Measurements from ENCODE around the gene TUB.

Gene TUB, protein sequence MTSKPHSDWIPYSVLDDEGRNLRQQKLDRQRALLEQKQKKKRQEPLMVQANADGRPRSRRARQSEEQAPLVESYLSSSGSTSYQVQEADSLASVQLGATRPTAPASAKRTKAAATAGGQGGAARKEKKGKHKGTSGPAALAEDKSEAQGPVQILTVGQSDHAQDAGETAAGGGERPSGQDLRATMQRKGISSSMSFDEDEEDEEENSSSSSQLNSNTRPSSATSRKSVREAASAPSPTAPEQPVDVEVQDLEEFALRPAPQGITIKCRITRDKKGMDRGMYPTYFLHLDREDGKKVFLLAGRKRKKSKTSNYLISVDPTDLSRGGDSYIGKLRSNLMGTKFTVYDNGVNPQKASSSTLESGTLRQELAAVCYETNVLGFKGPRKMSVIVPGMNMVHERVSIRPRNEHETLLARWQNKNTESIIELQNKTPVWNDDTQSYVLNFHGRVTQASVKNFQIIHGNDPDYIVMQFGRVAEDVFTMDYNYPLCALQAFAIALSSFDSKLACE

DNA sequence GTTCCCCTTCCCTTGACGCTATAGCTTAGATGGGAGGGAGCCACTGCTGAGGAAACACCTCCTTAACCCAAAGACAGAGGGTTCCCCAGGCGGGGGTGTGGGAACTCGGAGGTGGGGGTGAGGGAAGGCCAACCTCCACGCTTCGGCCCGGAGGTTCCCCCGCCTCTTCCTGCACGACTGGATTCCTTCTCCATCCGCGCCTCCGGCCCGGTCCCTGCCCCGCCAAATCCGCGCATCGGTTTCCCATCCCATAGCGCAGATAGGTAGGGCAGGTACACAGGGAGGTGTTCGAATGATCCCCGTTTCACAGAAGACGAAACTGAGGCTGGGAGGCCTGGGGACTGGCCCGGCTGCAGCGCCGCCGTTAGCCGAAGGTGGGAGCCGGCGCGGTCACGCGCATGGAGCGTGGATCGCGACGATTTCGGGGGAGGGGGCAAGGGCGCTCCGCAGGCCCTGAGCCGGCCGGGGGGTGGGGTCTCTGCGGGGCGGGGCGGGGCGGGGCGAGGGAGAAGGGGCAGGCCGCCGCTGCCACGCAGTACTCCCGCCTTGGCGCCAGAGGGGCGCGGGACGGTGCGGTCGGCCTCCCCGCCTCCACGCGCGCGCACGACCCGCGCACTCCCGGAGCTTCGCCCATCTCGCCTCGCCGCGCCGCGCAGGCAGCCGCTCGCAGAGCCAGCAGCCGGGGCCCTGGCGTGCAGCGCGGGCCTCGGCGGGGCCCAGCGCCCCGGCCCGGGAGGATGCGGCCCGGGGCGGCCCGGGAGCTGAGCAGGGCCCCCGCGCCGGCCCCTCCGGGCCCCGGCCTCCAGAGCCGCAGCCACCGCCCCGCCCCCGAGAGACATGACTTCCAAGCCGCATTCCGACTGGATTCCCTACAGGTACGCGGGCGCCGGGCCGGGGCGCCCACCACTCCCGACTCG lies at the start of gene TUB:
TUB (plus strand) TSS at position 538 of the 917 bp plus-strand sequence; CDS start at position 838, 300 bp downstream.
- DNase-seq (ENCODE audit: low read depth, low spot score): no peak

- no peak for DNase-seq (ENCODE audit: low read depth, low spot score)
Measured at GRCh38 chr11:8031248-8032115, 49.5 kb upstream of the TUB start.

DNA sequence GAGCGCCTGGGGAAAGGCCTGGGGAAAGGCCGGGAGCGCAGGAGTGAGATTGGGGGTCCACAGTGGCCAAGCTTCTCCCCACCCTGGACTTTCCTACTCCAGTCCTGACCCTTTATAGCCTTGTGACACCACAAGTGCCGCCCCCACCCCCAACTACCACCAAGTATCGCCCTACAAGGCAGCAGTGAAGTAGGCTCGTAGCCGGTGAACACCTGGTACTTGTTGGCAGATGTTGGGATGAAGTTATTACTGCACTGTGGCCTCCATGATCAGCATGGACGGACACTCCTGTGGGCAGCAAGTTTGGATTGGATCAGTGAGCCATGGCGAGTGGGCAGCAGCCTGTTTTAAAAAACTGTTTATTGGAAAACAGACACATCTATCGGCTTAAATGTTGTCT lies 48.9 kb upstream of the TUB start:
- DNase-seq (ENCODE audit: low read depth, low spot score): no peak

GRCh38 chr11:8032576-8033304 lies 48.3 kb upstream of the TUB start:
- DNase-seq (ENCODE audit: low read depth, low spot score): no peak

DNA sequence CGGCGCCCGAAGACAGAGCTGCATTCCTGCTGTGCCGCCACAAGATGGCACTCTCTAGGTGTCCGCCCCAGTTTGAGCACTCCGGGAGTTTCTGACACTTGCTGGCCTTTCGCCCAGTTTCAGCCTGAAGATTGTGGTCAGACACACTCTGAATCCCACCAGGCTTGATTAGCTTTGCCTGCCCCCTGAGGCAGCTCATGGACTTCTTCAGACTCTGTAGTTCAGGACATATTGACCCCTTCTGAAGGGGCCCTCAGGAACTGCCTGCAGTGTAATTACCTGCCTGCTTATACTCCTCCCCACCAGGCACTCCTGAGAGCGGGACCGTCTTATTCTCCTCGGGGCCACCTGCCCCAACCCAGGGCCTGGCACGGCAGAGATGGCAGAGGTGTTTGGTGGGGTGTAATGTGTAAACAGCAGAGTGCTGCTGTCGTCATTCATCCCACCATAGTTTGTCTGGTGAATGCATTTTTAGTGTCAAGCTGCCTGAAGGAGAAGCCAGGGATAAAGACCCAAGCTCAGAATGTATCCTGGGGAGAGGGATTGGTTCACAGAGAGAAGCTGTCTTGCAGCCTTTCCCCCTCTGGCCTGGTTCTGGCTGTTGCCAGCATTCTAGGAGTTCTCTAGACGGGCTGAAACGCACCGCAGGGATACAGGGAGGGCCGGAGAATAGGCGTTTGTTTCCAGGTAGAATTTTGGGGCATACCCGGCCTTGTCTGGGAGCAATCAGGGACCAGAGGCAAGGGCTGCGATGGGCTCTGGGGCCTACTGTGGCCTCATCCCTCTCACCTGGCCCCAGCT lies 47.5 kb upstream of the TUB start:
- DNase-seq (ENCODE audit: low read depth, low spot score): peak; percentile 59

DNA sequence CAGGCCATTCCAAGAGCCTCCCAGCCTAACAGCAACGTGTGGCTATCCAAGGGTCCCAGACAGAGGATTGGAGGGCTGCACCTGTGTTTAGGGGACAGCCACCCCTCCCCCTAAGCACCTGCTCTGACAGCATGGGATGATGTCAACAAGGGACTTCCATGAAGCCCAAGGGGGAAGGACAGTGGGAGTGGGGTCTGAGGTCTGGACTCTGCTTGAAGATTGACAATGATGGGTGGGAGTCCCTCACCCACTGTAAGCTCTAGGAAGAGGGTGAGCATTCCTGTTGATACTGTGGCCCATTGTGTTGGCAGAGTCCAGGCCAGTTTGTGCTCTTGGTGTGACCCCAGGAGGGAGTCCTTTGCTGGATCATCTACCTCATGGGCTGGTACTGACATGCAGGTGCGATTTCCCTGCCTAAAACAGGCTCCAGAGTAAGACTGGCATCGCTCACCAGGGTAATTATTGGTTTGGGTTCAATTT lies 46.9 kb upstream of the TUB start:
- DNase-seq (ENCODE audit: low read depth, low spot score): no peak

DNA sequence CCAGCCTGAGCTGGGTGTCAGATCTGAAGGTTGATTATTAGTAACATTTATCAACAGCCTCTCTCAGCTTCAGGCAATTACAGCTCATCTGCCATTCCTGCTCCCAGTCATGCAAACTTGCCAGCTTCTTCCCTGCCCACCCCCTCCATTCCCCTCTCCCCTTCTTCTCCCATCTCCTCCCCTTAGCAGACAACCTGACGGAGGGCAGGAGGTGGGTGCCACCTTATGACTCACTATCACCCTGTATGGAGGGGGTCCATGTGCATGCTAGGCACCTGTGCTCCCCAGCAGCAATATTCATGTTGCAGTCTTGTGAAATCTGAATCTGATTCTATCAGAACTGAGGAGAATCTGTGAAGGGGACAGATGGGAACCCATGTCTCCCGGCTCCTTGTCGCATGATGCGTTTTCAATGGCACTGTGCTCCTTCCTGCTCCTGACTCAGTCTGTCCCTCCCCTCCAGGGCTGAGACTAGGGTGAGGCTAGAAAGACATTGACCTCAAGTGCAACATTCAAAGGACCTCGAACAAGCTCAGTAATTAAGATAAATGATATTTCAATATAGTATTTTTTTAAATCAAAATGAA lies 46.3 kb upstream of the TUB start:
- no peak for DNase-seq (ENCODE audit: low read depth, low spot score)

- DNase-seq (ENCODE audit: low read depth, low spot score): no peak
Measured at GRCh38 chr11:8035200-8035855, 45.7 kb upstream of the TUB start.

DNA sequence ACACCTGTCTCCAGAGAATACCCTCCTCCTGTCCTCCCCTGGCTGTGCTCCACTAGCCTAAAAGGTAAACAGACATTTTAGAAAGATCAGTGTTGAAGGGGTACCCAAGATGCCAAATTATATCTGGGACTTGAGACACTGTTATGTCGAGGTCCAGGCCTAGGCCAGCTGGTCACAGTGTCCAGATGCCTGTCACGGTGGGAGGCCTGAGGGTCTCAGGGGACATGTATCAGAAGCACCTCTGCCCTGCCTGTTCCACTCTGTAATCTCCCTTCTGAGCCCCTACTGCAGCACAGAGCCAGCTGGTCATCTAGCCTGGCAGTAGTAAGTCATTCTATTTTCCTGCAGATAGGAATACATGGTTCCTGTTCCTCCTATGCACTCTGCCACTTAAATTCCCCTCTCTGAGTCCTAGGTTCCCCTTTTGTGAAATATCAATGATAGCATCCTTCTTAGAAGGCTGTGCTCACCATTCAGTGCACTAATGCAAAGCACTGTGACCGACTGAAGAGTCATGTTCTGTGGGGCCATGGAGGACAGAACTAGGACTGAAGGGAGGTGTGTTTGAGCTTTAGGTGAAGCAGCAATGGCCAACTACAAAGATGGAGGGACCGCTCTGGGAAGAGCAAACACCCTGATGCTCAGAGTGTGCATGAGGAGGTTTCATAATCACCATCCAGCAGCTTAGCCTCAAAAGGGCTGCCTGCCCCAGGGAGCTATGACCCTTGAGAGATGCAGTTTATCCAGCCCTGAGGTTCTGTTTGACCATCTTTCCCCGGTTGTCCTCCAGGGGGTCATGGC lies 44.8 kb upstream of the TUB start:
- no peak for DNase-seq (ENCODE audit: low read depth, low spot score)

DNA sequence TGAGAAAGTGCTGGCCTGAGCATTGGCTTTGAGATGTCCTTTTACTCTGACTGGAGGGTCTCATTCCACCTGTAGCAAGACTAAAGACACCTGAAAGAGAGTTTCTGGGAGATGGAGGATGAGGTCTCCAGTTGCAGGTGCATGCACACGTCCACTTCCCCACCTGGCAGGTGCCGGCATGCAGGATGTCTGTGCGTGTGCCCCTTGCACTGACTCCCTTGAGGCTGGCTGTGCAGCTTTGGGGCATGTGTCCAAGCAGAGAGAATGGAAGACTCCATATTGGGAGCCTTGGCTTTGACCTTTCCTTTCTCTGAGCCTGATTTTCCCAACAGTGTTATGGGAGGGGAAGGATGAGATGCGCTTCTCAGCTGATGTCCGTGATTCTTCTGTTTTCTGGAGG lies 44.0 kb upstream of the TUB start:
- DNase-seq (ENCODE audit: low read depth, low spot score): no peak

DNA sequence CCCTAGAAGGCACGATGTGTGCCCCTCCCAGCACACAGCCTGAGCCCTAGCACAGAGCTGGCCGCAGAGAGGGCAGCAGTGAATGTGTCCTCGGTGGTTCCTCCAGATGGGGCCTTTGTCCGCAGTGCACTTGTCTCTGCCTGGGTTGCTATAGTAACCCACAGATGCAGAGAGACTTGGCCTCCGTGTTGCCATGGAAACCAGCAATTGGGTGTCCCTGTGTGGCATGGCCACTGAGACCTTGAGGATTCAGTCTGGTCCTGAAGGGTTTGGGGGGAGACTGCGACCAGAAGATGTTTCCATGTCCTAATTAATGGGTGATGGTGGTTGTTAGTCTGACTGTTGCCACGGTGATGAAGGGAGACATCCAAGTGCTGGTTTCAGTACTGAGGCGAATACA lies 42.6 kb upstream of the TUB start:
- no peak for DNase-seq (ENCODE audit: low read depth, low spot score)

- DNase-seq (ENCODE audit: low read depth, low spot score): no peak
Measured at GRCh38 chr11:8038811-8039529, 42.0 kb upstream of the TUB start.

DNA sequence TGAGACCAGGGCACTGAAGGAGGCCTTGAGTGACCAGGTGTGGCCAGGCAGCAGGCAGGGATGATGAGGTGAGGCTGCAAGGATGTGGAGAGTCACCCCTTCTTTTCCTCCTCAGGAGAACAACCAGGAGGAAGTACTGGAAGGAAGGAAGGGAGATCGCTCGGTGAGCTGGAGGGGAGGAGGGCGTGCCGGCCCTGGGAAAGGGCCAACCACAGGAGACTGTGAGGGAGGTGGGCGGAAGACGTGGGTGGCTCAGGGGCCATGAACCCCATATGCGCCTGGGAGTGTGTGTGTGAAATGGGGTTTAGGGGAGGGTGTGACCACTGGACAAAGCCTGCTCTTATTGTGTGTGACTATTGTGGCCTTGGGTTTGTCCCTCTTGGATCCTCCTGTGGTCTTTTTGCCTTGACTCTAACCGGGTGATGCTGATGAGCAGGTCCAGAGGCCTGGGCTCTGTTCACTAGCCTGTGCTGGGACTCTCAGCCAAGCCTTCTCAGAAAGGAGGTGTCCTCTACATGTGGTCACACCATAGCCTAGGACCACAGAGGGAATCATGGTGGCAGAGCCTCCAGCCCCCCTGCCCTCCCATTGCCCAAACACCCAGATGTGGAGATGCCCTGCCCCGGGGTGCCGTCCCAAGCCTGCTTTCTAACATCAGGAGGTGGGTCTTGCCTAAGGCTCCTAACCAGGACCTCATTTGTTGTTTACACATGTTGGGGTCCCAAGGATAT lies 41.3 kb upstream of the TUB start:
- no peak for DNase-seq (ENCODE audit: low read depth, low spot score)

DNA sequence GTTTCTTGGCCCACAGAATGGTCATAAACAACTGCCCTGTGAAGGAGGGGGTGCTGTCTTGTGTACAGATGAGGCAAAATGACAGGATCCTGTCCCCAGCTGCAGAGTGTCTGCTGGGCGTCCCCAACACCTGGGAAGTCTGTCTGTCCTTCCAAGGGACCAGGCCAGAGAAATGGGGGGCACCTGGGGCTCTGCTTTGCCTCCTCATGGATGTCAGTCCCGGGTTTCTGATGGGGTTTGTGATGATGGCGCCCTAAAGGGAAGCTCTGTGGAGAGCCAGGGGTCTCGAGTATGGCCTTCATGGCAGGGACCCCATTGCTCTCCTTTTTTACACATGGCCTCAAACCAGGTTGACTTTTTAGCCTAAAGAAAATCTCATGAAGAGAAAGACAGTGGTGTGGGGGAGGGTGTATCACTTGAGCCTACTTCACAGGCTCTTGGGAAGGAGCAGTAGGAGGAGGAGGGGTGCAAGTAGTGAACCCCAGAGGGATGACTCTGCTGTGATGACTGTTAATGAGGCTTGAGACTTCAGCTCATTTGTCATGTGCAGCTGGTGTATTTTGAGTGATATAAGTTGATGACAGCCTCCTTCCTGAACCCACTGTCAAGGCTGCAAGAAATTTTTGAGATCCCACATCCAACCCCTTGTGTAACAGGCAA lies 40.6 kb upstream of the TUB start:
- no peak for DNase-seq (ENCODE audit: low read depth, low spot score)

DNA sequence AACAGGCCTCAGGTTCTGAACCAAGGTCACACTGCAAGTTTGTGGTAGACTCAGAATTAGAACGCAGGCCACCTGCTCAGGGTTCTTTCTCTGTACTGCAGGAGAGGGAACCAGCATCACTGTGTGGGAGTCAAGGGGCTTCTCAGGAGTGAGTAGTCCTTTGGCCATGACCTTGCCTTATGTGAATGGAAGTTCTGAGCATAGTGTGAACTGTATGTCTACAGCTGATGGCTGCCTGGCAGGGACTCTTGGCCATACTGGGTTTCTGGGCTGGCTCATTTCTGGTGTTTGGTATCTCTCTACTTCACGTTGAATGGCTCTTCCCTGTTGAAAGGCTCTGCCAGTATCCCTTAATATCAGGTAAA lies 40.1 kb upstream of the TUB start:
- DNase-seq (ENCODE audit: low read depth, low spot score): no peak

GRCh38 chr11:8041576-8041975 lies 39.4 kb upstream of the TUB start:
- DNase-seq (ENCODE audit: low read depth, low spot score): no peak
